ENCODE results near the gene DLG4. TPM values are rescaled to one million over a fixed set of nuclear protein-coding genes. Genes with fewer than 3 reads are reported as not detected.

Gene DLG4
- total RNA-seq, 1 donor, result 11.9 TPM

GRCh38 chr17:7156342-7156940 is 63.2 kb downstream of the DLG4 start:
- H3K4me3 ChIP-seq (ENCODE audit: low read depth, low read length), result no peak overlapping the region
- TF ChIP-seq CTCF (IDR thresholded peaks at IDR 0.05; ENCODE audit: insufficient read depth, low read length), result no peak
- DNase-seq (ENCODE audit: low read depth), result no peak

GRCh38 chr17:7147772-7148171 is 71.9 kb downstream of the DLG4 start:
- TF ChIP-seq CTCF (IDR thresholded peaks at IDR 0.05; ENCODE audit: insufficient read depth, low read length), result no peak
- no peak overlapping the region for H3K4me3 ChIP-seq (ENCODE audit: low read depth, low read length)
- no peak for DNase-seq (ENCODE audit: low read depth)

GRCh38 chr17:7146115-7146514 is 73.5 kb downstream of the DLG4 start:
- DNase-seq (ENCODE audit: low read depth), result peak; percentile 13
- no peak for TF ChIP-seq CTCF (IDR thresholded peaks at IDR 0.05; ENCODE audit: insufficient read depth, low read length)
- no peak overlapping the region for H3K4me3 ChIP-seq (ENCODE audit: low read depth, low read length)

- DNase-seq (ENCODE audit: low read depth), result no peak
- TF ChIP-seq CTCF (IDR thresholded peaks at IDR 0.05; ENCODE audit: insufficient read depth, low read length), result no peak
These were observed 75.4 kb downstream of the DLG4 start for GRCh38 chr17:7144213-7144612.

GRCh38 chr17:7141824-7142223 is 77.8 kb downstream of the DLG4 start:
- no peak for TF ChIP-seq CTCF (IDR thresholded peaks at IDR 0.05; ENCODE audit: insufficient read depth, low read length)
- DNase-seq (ENCODE audit: low read depth), result no peak
- H3K4me3 ChIP-seq (ENCODE audit: low read depth, low read length), result no peak overlapping the region

More at GRCh38 chr17:7144213-7144612, 75.4 kb downstream of the DLG4 start:
- no peak overlapping the region for H3K4me3 ChIP-seq (ENCODE audit: low read depth, low read length)

GRCh38 chr17:7139400-7139799 is 80.2 kb downstream of the DLG4 start:
- TF ChIP-seq CTCF (IDR thresholded peaks at IDR 0.05; ENCODE audit: insufficient read depth, low read length), result no peak
- H3K4me3 ChIP-seq (ENCODE audit: low read depth, low read length), result no peak overlapping the region
- DNase-seq (ENCODE audit: low read depth), result no peak

- DNase-seq (ENCODE audit: low read depth), result no peak
- TF ChIP-seq CTCF (IDR thresholded peaks at IDR 0.05; ENCODE audit: insufficient read depth, low read length), result no peak
These were observed 80.7 kb downstream of the DLG4 start for GRCh38 chr17:7138800-7139381.

More at GRCh38 chr17:7138800-7139381, 80.7 kb downstream of the DLG4 start:
- no peak overlapping the region for H3K4me3 ChIP-seq (ENCODE audit: low read depth, low read length)

All from fibroblast of the aortic adventitia (primary cell).